HEK293 (cell line): ENCODE measurements around the gene TMCC1.
"Not testable (repeated sequence)": the region's sequence is repeated elsewhere in the genome, so short reads cannot be mapped to it uniquely, and the experiment has no call there.

Experiments
- CTCF ChIA-PET: fragments of 350-600 bp; formaldehyde crosslinking; extraction: SDS; loops from one replicate; lab custom pipeline; 2021; ENCODE audit warnings: antibody characterized with exemption; lab: Yijun Ruan, JAX
- POLR2A ChIA-PET: fragments of 300-600 bp; formaldehyde crosslinking; extraction: SDS; loops from one replicate; lab custom pipeline; 2020; ENCODE audit warnings: antibody characterized with exemption, inconsistent platforms; lab: Yijun Ruan, JAX
- H3K27ac ChIP-seq: fragments of 200-500 bp; sonication (Bioruptor generic); 2 replicates; pipeline ENCODE4 v1.5.1; 2014; ENCODE audit warnings: low read depth, low read length, control low read depth, inconsistent platforms; ENCODE audit errors: extremely low read depth
- H3K36me3 ChIP-seq, 2 experiments: fragments of 200-500 bp in 1 of 2; sonication (Bioruptor generic) in 1 of 2; 1 replicate in 1 of 2; 2 replicates in 1 of 2; pipeline ENCODE4 v1.5.1; 2014 to 2017; ENCODE audit warnings: inconsistent platforms in 2 of 2, low read length in 2 of 2; ENCODE audit not compliant: control insufficient read depth in 2 of 2, insufficient read depth in 1 of 2
- H3K4me1 ChIP-seq: fragments of 200-500 bp; sonication (Bioruptor generic); 2 replicates; pipeline ENCODE4 v1.5.1; 2014; ENCODE audit warnings: mild to moderate bottlenecking, low read length, inconsistent platforms; ENCODE audit not compliant: control insufficient read depth, insufficient read depth
- H3K4me3 ChIP-seq: 2 replicates; pipeline ENCODE4 v1.5.1; 2011; ENCODE audit warnings: low read depth, mild to moderate bottlenecking, control low read depth, low read length, moderate library complexity
- H3K9me3 ChIP-seq: fragments of 200-500 bp; sonication (Bioruptor generic); 2 replicates; pipeline ENCODE4 v1.5.1; 2014; ENCODE audit warnings: low read depth, low read length, inconsistent platforms; ENCODE audit not compliant: control insufficient read depth, insufficient read depth
- BCL6B ChIP-seq: fragments of 450-650 bp; formaldehyde crosslinking; IDR thresholded peaks from 2 replicates; pipeline ENCODE4 v1.5.1; 2017; ENCODE audit warnings: missing biosample characterization, missing genetic modification characterization
- HOXC10 ChIP-seq: sonication (generic); formaldehyde crosslinking; IDR thresholded peaks from 2 replicates; pipeline ENCODE4 v1.8.1; 2023; ENCODE audit warnings: mild to moderate bottlenecking, missing genetic modification reagents
- MEIS1 ChIP-seq: sonication (generic); formaldehyde crosslinking; IDR thresholded peaks from 2 replicates; pipeline ENCODE4 v1.8.1; 2022; ENCODE audit warnings: missing genetic modification reagents, mild to moderate bottlenecking, borderline replicate concordance
- MYNN ChIP-seq: fragments of 450-650 bp; formaldehyde crosslinking; IDR thresholded peaks from 2 replicates; pipeline ENCODE4 v1.5.1; 2016; ENCODE audit warnings: missing biosample characterization, missing genetic modification characterization, borderline replicate concordance
- MZF1 ChIP-seq: fragments of 450-650 bp; formaldehyde crosslinking; IDR thresholded peaks from 2 replicates; pipeline ENCODE4 v1.5.1; 2017; ENCODE audit warnings: missing biosample characterization, missing genetic modification characterization, borderline replicate concordance
- OVOL3 ChIP-seq: fragments of 450-650 bp; formaldehyde crosslinking; IDR thresholded peaks from 2 replicates; pipeline ENCODE4 v1.5.1; 2016; ENCODE audit warnings: missing biosample characterization, missing genetic modification characterization
- REPIN1 ChIP-seq: fragments of 450-650 bp; formaldehyde crosslinking; IDR thresholded peaks from 2 replicates; pipeline ENCODE4 v1.5.1; 2017; ENCODE audit warnings: missing biosample characterization, missing genetic modification characterization, low read depth
- REST ChIP-seq: fragments of 450-650 bp; formaldehyde crosslinking; IDR thresholded peaks from 2 replicates; pipeline ENCODE4 v1.5.1; 2016; ENCODE audit warnings: missing biosample characterization, missing genetic modification characterization
- SCRT1 ChIP-seq: fragments of 450-650 bp; formaldehyde crosslinking; IDR thresholded peaks from 2 replicates; pipeline ENCODE4 v1.5.1; 2016; ENCODE audit warnings: missing biosample characterization, missing genetic modification characterization, borderline replicate concordance
- SCRT2 ChIP-seq: fragments of 450-650 bp; formaldehyde crosslinking; IDR thresholded peaks from 2 replicates; pipeline ENCODE4 v1.5.1; 2016; ENCODE audit warnings: missing biosample characterization, missing genetic modification characterization
- ZBTB20 ChIP-seq: fragments of 450-650 bp; formaldehyde crosslinking; IDR thresholded peaks from 2 replicates; pipeline ENCODE4 v1.5.1; 2016; ENCODE audit warnings: missing biosample characterization, missing genetic modification characterization
- ZNF132 ChIP-seq: fragments of 450-650 bp; formaldehyde crosslinking; IDR thresholded peaks from 2 replicates; pipeline ENCODE4 v1.5.1; 2017; ENCODE audit warnings: missing biosample characterization, missing genetic modification characterization, borderline replicate concordance
- ZNF146 ChIP-seq: fragments of 450-650 bp; formaldehyde crosslinking; IDR thresholded peaks from 2 replicates; pipeline ENCODE4 v1.5.1; 2016; ENCODE audit warnings: missing biosample characterization, missing genetic modification characterization
- ZNF174 ChIP-seq: fragments of 450-650 bp; formaldehyde crosslinking; IDR thresholded peaks from 2 replicates; pipeline ENCODE4 v1.5.0; 2017; ENCODE audit warnings: missing biosample characterization, mild to moderate bottlenecking, missing genetic modification characterization
- ZNF223 ChIP-seq: fragments of 450-650 bp; formaldehyde crosslinking; IDR thresholded peaks from 2 replicates; pipeline ENCODE4 v1.5.1; 2016; ENCODE audit warnings: missing biosample characterization, missing genetic modification characterization
- ZNF433 ChIP-seq: fragments of 450-650 bp; formaldehyde crosslinking; IDR thresholded peaks from 2 replicates; pipeline ENCODE4 v1.5.1; 2016; ENCODE audit warnings: missing biosample characterization, missing genetic modification characterization, low read depth
- ZNF530 ChIP-seq: fragments of 450-650 bp; formaldehyde crosslinking; IDR thresholded peaks from 2 replicates; pipeline ENCODE4 v1.5.1; 2016; ENCODE audit warnings: low read depth, missing biosample characterization, missing genetic modification characterization
- ZNF548 ChIP-seq: fragments of 450-650 bp; formaldehyde crosslinking; IDR thresholded peaks from 2 replicates; pipeline ENCODE4 v1.5.1; 2016; ENCODE audit warnings: missing biosample characterization, missing genetic modification characterization
- ZNF571 ChIP-seq: fragments of 450-650 bp; formaldehyde crosslinking; IDR thresholded peaks from 2 replicates; pipeline ENCODE4 v1.5.0; 2017; ENCODE audit warnings: missing biosample characterization, missing genetic modification characterization
- ZNF629 ChIP-seq: fragments of 450-650 bp; formaldehyde crosslinking; IDR thresholded peaks from 2 replicates; pipeline ENCODE4 v1.5.1; 2017; ENCODE audit warnings: missing biosample characterization, missing genetic modification characterization

The TMCC1 gene

DNA sequence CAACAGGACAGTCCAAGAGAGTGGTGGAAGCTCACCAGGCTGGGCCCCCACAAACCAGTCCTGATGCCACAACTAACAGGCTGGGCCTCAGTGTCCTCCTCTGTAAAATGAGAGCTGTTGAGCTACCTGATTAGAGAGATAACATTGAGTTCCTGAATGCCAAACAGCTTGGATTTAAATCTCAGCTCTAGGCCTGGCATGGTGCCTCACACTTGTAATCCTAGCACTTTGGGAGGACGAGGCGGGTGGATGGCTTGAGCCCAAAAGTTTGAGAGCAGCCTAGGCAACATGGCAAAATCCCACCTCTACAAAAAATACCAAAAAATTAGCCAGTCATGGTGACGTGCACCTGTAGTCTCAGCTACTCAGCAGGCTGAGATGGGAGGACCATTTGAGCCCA, 20.1 kb upstream of the TMCC1 start:
- TF ChIP-seq MEIS1 (CRISPR knock-in tag) (no peak), BCL6B (tag by site-specific recombination) (no peak), ZNF548 (tag by site-specific recombination) (no peak), ZNF132 (tag by site-specific recombination) (no peak), ZNF433 (no peak), HOXC10 (no peak), REST (tag by site-specific recombination) (no peak), ZNF174 (tag by site-specific recombination) (no peak), SCRT2 (tag by site-specific recombination) (no peak), SCRT1 (tag by site-specific recombination) (no peak), ZNF530 (tag by site-specific recombination) (no peak), ZNF146 (no peak), MYNN (no peak), MZF1 (tag by site-specific recombination) (no peak), ZNF571 (no peak), REPIN1 (tag by site-specific recombination) (no peak), OVOL3 (tag by site-specific recombination) (no peak)
- ChIA-PET CTCF (no interaction called here), POLR2A (no interaction called here)
- Histone ChIP-seq H3K36me3 (no peaks in the 10 kb centered on the region), H3K9me3 (no peaks in the 10 kb centered on the region), H3K4me3 (no peak overlapping the region), H3K27ac (no peak overlapping the region), H3K4me1 (no peaks in the 10 kb centered on the region)

DNA sequence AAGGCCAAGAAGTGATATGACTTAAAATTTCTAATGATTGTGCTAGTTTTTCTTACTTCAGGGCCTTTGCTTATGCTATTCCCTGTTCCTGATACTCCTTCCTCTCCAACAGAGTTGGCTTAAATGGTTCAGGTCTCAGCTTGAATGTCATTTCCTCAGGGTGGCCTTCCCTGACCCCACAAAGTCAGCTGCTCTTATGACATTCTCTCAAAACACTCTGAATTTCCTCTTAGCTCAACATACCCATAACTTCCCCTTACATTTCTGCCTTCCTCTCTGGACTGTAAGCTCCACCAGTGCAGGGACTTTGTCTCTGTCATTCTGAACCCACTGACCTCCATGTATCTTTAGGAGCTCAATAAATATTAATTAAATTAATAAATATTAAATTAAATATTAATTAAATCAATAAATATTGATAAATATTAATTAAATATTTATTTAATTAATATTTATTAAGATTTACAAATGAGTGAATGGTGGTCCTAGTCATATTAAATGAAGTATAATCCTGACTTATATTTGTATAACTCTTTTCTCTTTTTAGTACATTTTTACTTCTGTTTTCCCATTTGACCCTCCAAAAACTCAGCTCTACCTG, 17.9 kb upstream of the TMCC1 start:
- Histone ChIP-seq H3K9me3 (no peaks in the 10 kb centered on the region), H3K36me3 (no peaks in the 10 kb centered on the region), H3K4me1 (no peaks in the 10 kb centered on the region), H3K4me3 (no peak overlapping the region), H3K27ac (no peak overlapping the region)
- ChIA-PET POLR2A (interaction anchor here (0.7 kb wide), 1 partner anchor 632 kb away, joined by 3 read pairs; no protein-coding TSS in a partner anchor), CTCF (interaction anchor here (0.7 kb wide), 1 partner anchor 499 kb away, joined by 3 read pairs; no protein-coding TSS in a partner anchor)
- TF ChIP-seq ZBTB20 (tag by site-specific recombination) (no peak), ZNF629 (tag by site-specific recombination) (no peak), ZNF223 (tag by site-specific recombination) (no peak)

GRCh38 chr3:129909235-129909634, 15.7 kb upstream of the TMCC1 start:
- POLR2A ChIA-PET, H3K27ac ChIP-seq, H3K4me3 ChIP-seq, H3K9me3 ChIP-seq, H3K4me1 ChIP-seq, CTCF ChIA-PET: not testable (repeated sequence)
- peaks cover 0 to 11% of the 10 kb centered on the region in 2 experiments; a peak in 1 of 3 replicates for H3K36me3 ChIP-seq
